Measurements from ENCODE around the gene ADD3. TPM values are rescaled to one million over a fixed set of nuclear protein-coding genes. Genes with fewer than 3 reads are reported as not detected.

Gene ADD3
- total and polyA plus RNA-seq, 10 of the 15 experiments (the other 5 are each of a cell fraction or from before 2014, with no cell fraction given): 27.3 to 129 (median 67.8) TPM

- no peak for TF ChIP-seq ZNF592 (IDR thresholded peaks at IDR 0.05)
- no peak for TF ChIP-seq USF2 (IDR thresholded peaks at IDR 0.05; ENCODE audit: borderline replicate concordance, low read depth, low read length)
- TF ChIP-seq SUZ12 (IDR thresholded peaks at IDR 0.05; ENCODE audit: unreplicated experiment): no peak
- no peak for TF ChIP-seq TCF12 (IDR thresholded peaks at IDR 0.05; ENCODE audit: low read depth, low read length)
Observed at GRCh38 chr10:110074758-110075671, 67.2 kb downstream of the ADD3 start (continued).

- in situ Hi-C loops (cut with MboI): no loop called here
- H3K4me2 ChIP-seq (ENCODE audit: control insufficient read depth, insufficient read depth): peak overlapping the region; percentile 85
- ChIA-PET POLR2A (interaction anchor here (1.0 to 3.8 kb wide), 3 partner anchors 8 to 69 kb away, joined by 3 to 44 read pairs (median 4); partner anchors contain the start of gene ADD3), RAD21 (ENCODE audit: unreplicated experiment) (interaction anchor here (0.9 to 10.2 kb wide), 11 partner anchors 9 to 192 kb away, joined by 3 to 128 read pairs (median 4); partner anchors contain the start of gene ADD3), CTCF (interaction anchor here (1.2 to 2.6 kb wide), 8 partner anchors 9 to 192 kb away, joined by 3 to 16 read pairs (median 4); no protein-coding TSS in a partner anchor), SMC1A (ENCODE audit: uncharacterized antibody, unreplicated experiment) (interaction anchor here (0.8 to 12.9 kb wide), 12 partner anchors 8 to 230 kb away, joined by 3 to 172 read pairs (median 8); partner anchors contain the start of gene ADD3)
- H3K36me3 ChIP-seq (ENCODE audit: control insufficient read depth in 2 of 2, insufficient read depth in 2 of 2, low read length in 1 of 2): no peaks in the 10 kb centered on the region
- peaks cover 63% of the 10 kb centered on the region for H3K79me2 ChIP-seq (ENCODE audit: control insufficient read depth, insufficient read depth, low read length)
- no peak for DNase-seq (ENCODE audit: low read depth, low spot score)
- no peak overlapping the region for H3K9ac ChIP-seq (ENCODE audit: control insufficient read depth, insufficient read depth, low read length)
- no peaks in the 10 kb centered on the region for H4K20me1 ChIP-seq (ENCODE audit: control insufficient read depth, insufficient read depth)
- no peak for ATAC-seq
- no peak overlapping the region for H3K4me3 ChIP-seq
- no peaks in the 10 kb centered on the region for H3K27me3 ChIP-seq (replicated peaks in 1 of 2; ENCODE audit: control insufficient read depth in 2 of 2, insufficient read depth in 2 of 2, low read length in 1 of 2)
- peak overlapping the region; percentile 33; the same call in 1 of the 2 replicates for H2AFZ ChIP-seq (ENCODE audit: control insufficient read depth, low read depth, low read length)
- intact Hi-C loops (cut with micrococcal nuclease; ENCODE audit: unreplicated experiment): loop anchor here (2.0 to 5.0 kb wide), 2 partner anchors 69 to 792 kb away; partner anchors contain the start of gene ADD3
- H3K4me1 ChIP-seq (ENCODE audit: control insufficient read depth, insufficient read depth, low read length): peaks cover 42% of the 10 kb centered on the region
- BruUV-seq (replicated peaks): no TSS peak
- TF ChIP-seq HDAC2 (IDR thresholded peaks at IDR 0.05) (no peak), IRF4 (IDR thresholded peaks at IDR 0.05; ENCODE audit: low read depth, low read length) (no peak), DPF2 (IDR thresholded peaks at IDR 0.05) (no peak), SMAD1 (IDR thresholded peaks at IDR 0.05; ENCODE audit: low read depth, partially characterized antibody) (no peak)
- no peaks in the 10 kb centered on the region; the same call in 2 of the 3 replicates for H3K9me3 ChIP-seq (replicated peaks; ENCODE audit: control insufficient read depth, insufficient read depth, low read length)
- H3K27ac ChIP-seq (ENCODE audit: control insufficient read depth, insufficient read depth): peak overlapping the region; percentile 87
- FAIRE-seq: no peak
Observed at GRCh38 chr10:110075686-110076085, 67.9 kb downstream of the ADD3 start.

All from GM12878 (cell line).